HG02943 (cell line): ENCODE results near the gene NAA35.

Source experiments
- ATAC-seq: cut with Tn5 transposase; IDR thresholded peaks from one replicate; pipeline ENCODE4 v1.9.1; 2021; ENCODE audit warnings: mild to moderate bottlenecking, low read depth, moderate library complexity; ENCODE audit not compliant: unreplicated experiment

The NAA35 gene

GRCh38 chr9:86057491-86057890, 116.5 kb downstream of the NAA35 start:
- no peak for ATAC-seq

- no peak for ATAC-seq
Measured at GRCh38 chr9:86061972-86062739, 121.2 kb downstream of the NAA35 start.

- no peak for ATAC-seq
Measured at GRCh38 chr9:86062845-86063693, 122.1 kb downstream of the NAA35 start.

- ATAC-seq = no peak
Measured at GRCh38 chr9:86064220-86064619, 123.3 kb downstream of the NAA35 start.

GRCh38 chr9:86069206-86069869, 128.4 kb downstream of the NAA35 start:
- no peak for ATAC-seq
